A549 (cell line): ENCODE measurements around the gene PELI3. TPM values are rescaled to one million over a fixed set of nuclear protein-coding genes. Genes with fewer than 3 reads are reported as not detected.

Experiments used
- ATAC-seq, 2 experiments: fragments of 200-7000 bp in 1 of 2; fragments of >200 bp in 1 of 2; cut with Nextera tagmentation in 1 of 2; cut with Tn5 transposase in 1 of 2; 3 replicates each; pipeline versions ENCODE4 v1.8.0 to v1.9.1; 2018 to 2020; ENCODE audit warnings: mild to moderate bottlenecking in 1 of 2, moderate library complexity in 1 of 2
- CTCF ChIA-PET: fragments of 300-600 bp; sonication (Branson Sonifier 250); formaldehyde crosslinking; extraction: SDS; loops from one replicate; lab custom pipeline; 2021; ENCODE audit warnings: antibody characterized with exemption, inconsistent platforms; lab: Yijun Ruan, JAX
- POLR2A ChIA-PET: fragments of 350-600 bp; formaldehyde crosslinking; extraction: SDS; loops from one replicate; lab custom pipeline; 2021; ENCODE audit warnings: antibody characterized with exemption, inconsistent platforms; lab: Yijun Ruan, JAX
- DNase-seq, 2 experiments: peaks; one replicate each; pipeline versions ENCODE4 v3.0.0 to v3.0.0-alpha.2; 2011 to 2016; ENCODE audit warnings: low read depth in 1 of 2, low spot score in 1 of 2
- FAIRE-seq: peaks from 2 replicates; lab custom pipeline; 2011; peaks lifted over from hg19 to GRCh38; lab: Jason Lieb, UNC
- H3K27ac ChIP-seq, 2 experiments: fragments of >200 bp; sonication (Bioruptor Twin); formaldehyde crosslinking; 3 replicates each; pipeline ENCODE4 v1.5.1; 2016 to 2017
- H3K4me1 ChIP-seq: fragments of >200 bp; sonication (Bioruptor Twin); formaldehyde crosslinking; 3 replicates; pipeline ENCODE4 v1.6.1; 2016
- H3K4me2 ChIP-seq: fragments of >200 bp; sonication (Bioruptor Twin); formaldehyde crosslinking; 3 replicates; pipeline ENCODE4 v1.6.1; 2016
- H3K4me3 ChIP-seq: fragments of >200 bp; sonication (Bioruptor Twin); formaldehyde crosslinking; 3 replicates; pipeline ENCODE4 v1.5.1; 2016
- H3K9me3 ChIP-seq: fragments of >200 bp; sonication (Bioruptor Twin); formaldehyde crosslinking; 3 replicates; pipeline ENCODE4 v1.6.1; 2016
- CBX2 ChIP-seq: fragments of 200-600 bp; sonication (generic); IDR thresholded peaks from 2 replicates; pipeline ENCODE4 v1.6.1; 2016; ENCODE audit warnings: low read depth, mild to moderate bottlenecking, borderline replicate concordance
- CBX8 ChIP-seq: fragments of 200-600 bp; sonication (generic); IDR thresholded peaks from 2 replicates; pipeline ENCODE4 v1.6.1; 2016
- CEBPB ChIP-seq, 2 experiments: fragments of >200 bp in 1 of 2; sonication (Bioruptor Twin) in 1 of 2; formaldehyde crosslinking in 1 of 2; IDR thresholded peaks; 2 replicates each; pipeline ENCODE4 v1.6.1; 2012 to 2016
- CHD2 ChIP-seq: fragments of 150-350 bp; IDR thresholded peaks from 2 replicates; pipeline ENCODE4 v1.6.1; 2014; ENCODE audit warnings: low read length; ENCODE audit not compliant: partially characterized antibody
- CTCF ChIP-seq: fragments of >200 bp; sonication (Bioruptor Twin); formaldehyde crosslinking; IDR thresholded peaks from 3 replicates; pipeline ENCODE4 v1.5.1; 2016
- ELK1 ChIP-seq: fragments of 150-350 bp; IDR thresholded peaks from 2 replicates; pipeline ENCODE4 v1.6.1; 2014; ENCODE audit warnings: low read depth, mild to moderate bottlenecking, low read length
- FOSB ChIP-seq: fragments of 250-450 bp; sonication (Bioruptor Pico); IDR thresholded peaks from 2 replicates; pipeline ENCODE4 v1.5.0; 2020; ENCODE audit warnings: mild to moderate bottlenecking, moderate library complexity
- GATA3 ChIP-seq: IDR thresholded peaks from 2 replicates; pipeline ENCODE4 v1.6.1; 2012; ENCODE audit warnings: borderline replicate concordance
- HDAC2 ChIP-seq: fragments of 200-600 bp; sonication (generic); IDR thresholded peaks from 2 replicates; pipeline ENCODE4 v1.6.1; 2016
- HES2 ChIP-seq: fragments of >200 bp; sonication (Bioruptor Twin); formaldehyde crosslinking; IDR thresholded peaks from 2 replicates; pipeline ENCODE4 v1.6.1; 2016
- JUN ChIP-seq, 2 experiments: fragments of >200 bp; sonication (Bioruptor Twin); formaldehyde crosslinking; IDR thresholded peaks; 2 replicates in 1 of 2; 3 replicates in 1 of 2; pipeline ENCODE4 v1.6.1; 2016 to 2017
- JUNB ChIP-seq: fragments of >200 bp; sonication (Bioruptor Twin); formaldehyde crosslinking; IDR thresholded peaks from 2 replicates; pipeline ENCODE4 v1.6.1; 2016
- KDM1A ChIP-seq: fragments of 200-600 bp; sonication (generic); IDR thresholded peaks from 2 replicates; pipeline ENCODE4 v1.6.1; 2016; ENCODE audit warnings: low read depth, mild to moderate bottlenecking
- MAFK ChIP-seq: fragments of 450-650 bp; IDR thresholded peaks from 2 replicates; pipeline ENCODE4 v1.6.1; 2014; ENCODE audit not compliant: partially characterized antibody
- POLR2AphosphoS2 ChIP-seq: conservative IDR thresholded peaks from 2 replicates; pipeline ENCODE4 v1.6.1; 2012; ENCODE audit warnings: low read length, improper control_type of control experiment, inconsistent platforms
- RARB ChIP-seq: fragments of 250-450 bp; sonication (Bioruptor Pico); IDR thresholded peaks from 2 replicates; pipeline ENCODE4 v1.8.0; 2021; ENCODE audit warnings: mild to moderate bottlenecking, moderate library complexity
- SMC3 ChIP-seq: fragments of >200 bp; sonication (Bioruptor Twin); formaldehyde crosslinking; IDR thresholded peaks from 3 replicates; pipeline ENCODE4 v1.6.1; 2018; ENCODE audit warnings: inconsistent platforms
- TFCP2L1 ChIP-seq: fragments of 250-450 bp; sonication (Bioruptor Pico); IDR thresholded peaks from 2 replicates; pipeline ENCODE4 v1.5.0; 2021; ENCODE audit warnings: mild to moderate bottlenecking
- TP53 ChIP-seq: fragments of 250-450 bp; sonication (Bioruptor Pico); IDR thresholded peaks from 2 replicates; pipeline ENCODE4 v1.5.0; 2021; ENCODE audit warnings: mild to moderate bottlenecking, moderate library complexity
- WGBS: methylation state at CpG from one replicate; pipeline ENCODE4 v1.1.6; 2017; ENCODE audit errors: missing lambda C conversion rate; 5-methylcytosine and 5-hydroxymethylcytosine counted together
- polyA plus RNA-seq, 4 experiments: library from polyadenylated mRNA; depleted of rRNA in 3 of 4; stranded (reverse); fragments of >200 nt; fragmentation: RNase III in 1 of 4; extraction: RNeasy Plus Mini Kit Qiagen cat#74134 plus additional on column Dnase treatment in 1 of 4; gene quantifications; 2 replicates in 3 of 4; 3 replicates in 1 of 4; pipeline ENCODE4 v1.2.3, GENCODE V29; 2011 to 2017

PELI3 gene
- polyA plus RNA-seq, 2 of the 4 experiments (the other 2 are of a cell fraction): 2.3 to 5.7 TPM

- FAIRE-seq (no peak), DNase-seq (no peak), ATAC-seq (no peak)
- ChIA-PET CTCF (interaction anchor here (0.5 to 4.8 kb wide), 9 partner anchors 11 to 847 kb away, joined by 3 to 37 read pairs (median 4); partner anchors contain the start of genes DPP3 and MRPL11), POLR2A (interaction anchor here (1.5 kb wide), 1 partner anchor 11 kb away, joined by 11 read pairs; the partner anchor contains the start of gene DPP3)
- Histone ChIP-seq H3K9me3 (no peaks in the 10 kb centered on the region), H3K27ac (no peak overlapping the region), H3K4me3 (no peak overlapping the region), H3K4me1 (peaks cover 10% of the 10 kb centered on the region), H3K4me2 (no peak overlapping the region)
- TF ChIP-seq RARB: no peak
- TF ChIP-seq CEBPB (IDR thresholded peaks at IDR 0.05): no peak
- TF ChIP-seq CBX2: no peak
- TF ChIP-seq FOSB: no peak
- TF ChIP-seq KDM1A: no peak
- 91% methylated on average over 6 of the region's 6 CpGs for WGBS
These were observed 2.0 kb downstream of the PELI3 start for GRCh38 chr11:66468691-66469090.

- FAIRE-seq (no peak), ATAC-seq (no peak), DNase-seq (no peak)
- POLR2A ChIA-PET: interaction anchor here (1.5 kb wide), 1 partner anchor 11 kb away, joined by 11 read pairs; the partner anchor contains the start of gene DPP3
- no peak for TF ChIP-seq CBX8
- TF ChIP-seq FOSB: no peak
- TF ChIP-seq JUNB: no peak
- TF ChIP-seq GATA3: no peak
- WGBS: 94% methylated on average over 1 of the region's 1 CpG
- CTCF ChIA-PET: interaction anchor here (0.5 to 4.8 kb wide), 9 partner anchors 10 to 846 kb away, joined by 3 to 37 read pairs (median 4); partner anchors contain the start of gene DPP3
- Histone ChIP-seq H3K4me2 (no peak overlapping the region), H3K4me3 (no peak overlapping the region), H3K27ac (no peak overlapping the region), H3K9me3 (no peaks in the 10 kb centered on the region), H3K4me1 (peaks cover 10% of the 10 kb centered on the region)
These were observed 2.7 kb downstream of the PELI3 start for GRCh38 chr11:66469441-66469840.

GRCh38 chr11:66470015-66470414 lies 3.3 kb downstream of the PELI3 start:
- CTCF ChIA-PET: interaction anchor here (0.7 to 4.8 kb wide), 7 partner anchors 9 to 83 kb away, joined by 3 to 37 read pairs (median 4); partner anchors contain the start of gene DPP3
- WGBS: 91% methylated on average over 3 of the region's 3 CpGs
- POLR2A ChIA-PET: interaction anchor here (1.5 to 2.6 kb wide), 2 partner anchors 10 kb away, joined by 11 to 16 read pairs; partner anchors contain the start of gene DPP3
- H3K9me3 ChIP-seq: no peaks in the 10 kb centered on the region
- TF ChIP-seq MAFK: no peak
- TF ChIP-seq JUNB: no peak
- no peak for TF ChIP-seq JUN (IDR thresholded peaks at IDR 0.05)
- no peak for TF ChIP-seq ELK1
- no peak for TF ChIP-seq TFCP2L1
- TF ChIP-seq CHD2: no peak
- TF ChIP-seq HES2: no peak
- no peak for TF ChIP-seq CTCF
- no peak for TF ChIP-seq SMC3
- TF ChIP-seq TP53 (CRISPR knock-in tag): no peak
- no peak for TF ChIP-seq GATA3
- no peak for TF ChIP-seq HDAC2
- TF ChIP-seq POLR2AphosphoS2: no peak
- TF ChIP-seq, all 56 proteins: peak for 0
- no peak overlapping the region for H3K4me3 ChIP-seq
- no peak overlapping the region for H3K27ac ChIP-seq
- H3K4me2 ChIP-seq: no peak overlapping the region
- peaks cover 10% of the 10 kb centered on the region for H3K4me1 ChIP-seq
- no peak for DNase-seq
- ATAC-seq: no peak
- FAIRE-seq: no peak
